ENCODE measurements around the gene MBLAC1. TPM values are rescaled to one million over a fixed set of nuclear protein-coding genes. Genes with fewer than 3 reads are reported as not detected.

The MBLAC1 gene
- total and polyA plus RNA-seq, 9 of the 15 experiments (the other 6 are each of a cell fraction or from before 2014, with no cell fraction given), result 0.03 to 3.1 (median 0.52) TPM

- TF ChIP-seq CUX1 (CRISPR knock-in tag; IDR thresholded peaks at IDR 0.05) (no peak), TEAD2 (tag; IDR thresholded peaks at IDR 0.05) (peak; percentile 41; the same call in 1 of the 2 replicates), NR2C2 (CRISPR knock-in tag; IDR thresholded peaks at IDR 0.05) (no peak; the same call in 1 of the 2 replicates), NR2C2 (tag; IDR thresholded peaks at IDR 0.05) (peak; percentile 68; the same call in 1 of the 2 replicates), SAFB (IDR thresholded peaks at IDR 0.05; ENCODE audit: borderline replicate concordance, low read depth, low read length) (0 out of 2 replicates have a peak, but pooled peaks have one; percentile 56), SFPQ (IDR thresholded peaks at IDR 0.05; ENCODE audit: low read depth, low read length) (no peak), ZBTB33 (CRISPR knock-in tag; IDR thresholded peaks at IDR 0.05) (no peak), SRSF1 (IDR thresholded peaks at IDR 0.05; ENCODE audit: low read depth, low read length) (no peak), DMBX1 (CRISPR knock-in tag; IDR thresholded peaks at IDR 0.05; ENCODE audit: borderline replicate concordance) (no peak), ZNF24 (IDR thresholded peaks at IDR 0.05) (0 out of 2 replicates have a peak, but pooled peaks have one; percentile 59), PCBP2 (IDR thresholded peaks at IDR 0.05; ENCODE audit: low read depth, low read length, poor library complexity, severe bottlenecking) (peak; percentile 88), TFAP4 (CRISPR knock-in tag; IDR thresholded peaks at IDR 0.05; ENCODE audit: borderline replicate concordance) (0 out of 2 replicates have a peak, but pooled peaks have one; percentile 33), FOXK1 (CRISPR knock-in tag; IDR thresholded peaks at IDR 0.05; ENCODE audit: borderline replicate concordance) (0 out of 2 replicates have a peak, but pooled peaks have one; percentile 54), PML (IDR thresholded peaks at IDR 0.05; ENCODE audit: low read length) (no peak)
These were observed 26.2 kb upstream of the MBLAC1 start (continued) for GRCh38 chr7:100100420-100101015.
